ENCODE measurements around the gene EGLN2.

GRCh38 chr19:40822161-40822560 lies 23.2 kb downstream of the EGLN2 start:
- TF ChIP-seq EZH2phosphoT487 (IDR thresholded peaks at IDR 0.05; ENCODE audit: borderline replicate concordance) (no peak), POLR2A (IDR thresholded peaks at IDR 0.05; ENCODE audit: borderline replicate concordance, extremely low read depth, insufficient read depth, insufficient read length) (no peak), CTCF (IDR thresholded peaks at IDR 0.05 in 2 of 3, conservative IDR thresholded peaks at IDR 0.05 in 1 of 3; ENCODE audit: borderline replicate concordance in 1 of 3, insufficient read depth in 1 of 3, low read depth in 2 of 3, low read length in 2 of 3) (no peak), JUND (IDR thresholded peaks at IDR 0.05) (no peak), CEBPB (IDR thresholded peaks at IDR 0.05; ENCODE audit: low read depth) (no peak), EZH2 (IDR thresholded peaks at IDR 0.05) (no peak)

Measured in HCT116 (cell line).